Muscle of arm (tissue), 14 donors: Measurements from ENCODE around the gene BAZ2B. TPM values are rescaled to one million over a fixed set of nuclear protein-coding genes. Genes with fewer than 3 reads are reported as not detected.
A peak's percentile ranks its signal among the peaks of the same experiment; 100 is the strongest.
"Not testable (repeated sequence)": the region's sequence is repeated elsewhere in the genome, so short reads cannot be mapped to it uniquely, and the experiment has no call there.

Experiments
- DNase-seq: peaks from one replicate; pipeline ENCODE4 v3.0.0-alpha.2; 2013
- long read RNA-seq, 11 donors: transcript quantifications; one replicate each; lab custom pipeline, GENCODE V29; 2026
- polyA plus RNA-seq, 12 donors: library from polyadenylated mRNA; unstranded; fragments of 120-200 nt; gene quantifications; one replicate each; pipeline ENCODE4 v1.2.1, GENCODE V29; 2013; ENCODE audit not compliant: insufficient read length in 12 of 12

Gene BAZ2B, protein sequence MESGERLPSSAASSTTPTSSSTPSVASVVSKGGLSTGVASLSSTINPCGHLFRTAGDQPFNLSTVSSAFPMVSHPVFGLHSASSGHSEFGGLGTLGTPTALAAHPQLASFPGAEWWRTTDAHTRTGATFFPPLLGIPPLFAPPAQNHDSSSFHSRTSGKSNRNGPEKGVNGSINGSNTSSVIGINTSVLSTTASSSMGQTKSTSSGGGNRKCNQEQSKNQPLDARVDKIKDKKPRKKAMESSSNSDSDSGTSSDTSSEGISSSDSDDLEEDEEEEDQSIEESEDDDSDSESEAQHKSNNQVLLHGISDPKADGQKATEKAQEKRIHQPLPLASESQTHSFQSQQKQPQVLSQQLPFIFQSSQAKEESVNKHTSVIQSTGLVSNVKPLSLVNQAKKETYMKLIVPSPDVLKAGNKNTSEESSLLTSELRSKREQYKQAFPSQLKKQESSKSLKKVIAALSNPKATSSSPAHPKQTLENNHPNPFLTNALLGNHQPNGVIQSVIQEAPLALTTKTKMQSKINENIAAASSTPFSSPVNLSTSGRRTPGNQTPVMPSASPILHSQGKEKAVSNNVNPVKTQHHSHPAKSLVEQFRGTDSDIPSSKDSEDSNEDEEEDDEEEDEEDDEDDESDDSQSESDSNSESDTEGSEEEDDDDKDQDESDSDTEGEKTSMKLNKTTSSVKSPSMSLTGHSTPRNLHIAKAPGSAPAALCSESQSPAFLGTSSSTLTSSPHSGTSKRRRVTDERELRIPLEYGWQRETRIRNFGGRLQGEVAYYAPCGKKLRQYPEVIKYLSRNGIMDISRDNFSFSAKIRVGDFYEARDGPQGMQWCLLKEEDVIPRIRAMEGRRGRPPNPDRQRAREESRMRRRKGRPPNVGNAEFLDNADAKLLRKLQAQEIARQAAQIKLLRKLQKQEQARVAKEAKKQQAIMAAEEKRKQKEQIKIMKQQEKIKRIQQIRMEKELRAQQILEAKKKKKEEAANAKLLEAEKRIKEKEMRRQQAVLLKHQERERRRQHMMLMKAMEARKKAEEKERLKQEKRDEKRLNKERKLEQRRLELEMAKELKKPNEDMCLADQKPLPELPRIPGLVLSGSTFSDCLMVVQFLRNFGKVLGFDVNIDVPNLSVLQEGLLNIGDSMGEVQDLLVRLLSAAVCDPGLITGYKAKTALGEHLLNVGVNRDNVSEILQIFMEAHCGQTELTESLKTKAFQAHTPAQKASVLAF (N-terminal part only)
- polyA plus RNA-seq = 10 to 100 TPM in 11 of 12 donors, not detected in 1; 27.6 to 65.0 (median 36.6) TPM
- long read RNA-seq, donor 1, partial matches to known transcripts = 0 of 2 reads
- long read RNA-seq, donor 1, other reads (novel, unspliced or antisense) = 0 of 2 reads
- long read RNA-seq, donor 2 = 0 reads
- long read RNA-seq, donor 3 = 0 reads
- long read RNA-seq, donor 4 = 0 reads
- long read RNA-seq, donor 5, partial matches to known transcripts = 0 of 1 reads
- long read RNA-seq, donor 5, other reads (novel, unspliced or antisense) = 0 of 1 reads
- long read RNA-seq, donor 6 = 0 reads
- long read RNA-seq, donor 7 = 0 reads
- long read RNA-seq, donor 8 = 0 reads
- long read RNA-seq, donor 9 = 0 reads
- long read RNA-seq, donor 10 = 0 reads
- long read RNA-seq, donor 11 = 0 reads

- peak; percentile 77 for DNase-seq
Observed at GRCh38 chr2:159616286-159616701, at the start of gene BAZ2B. Gene BAZ2B (minus strand): TSS chr2:159616548. CDS start chr2:159478719, 137,829 bp downstream.

- DNase-seq = no peak
Observed at GRCh38 chr2:159661286-159661685, 44.9 kb upstream of the BAZ2B start.

GRCh38 chr2:159658881-159659873 lies 42.8 kb upstream of the BAZ2B start:
- peak; percentile 57 for DNase-seq

GRCh38 chr2:159653962-159654361 lies 37.6 kb upstream of the BAZ2B start:
- no peak for DNase-seq

- DNase-seq = no peak
Observed at GRCh38 chr2:159651884-159652283, 35.5 kb upstream of the BAZ2B start.

DNA sequence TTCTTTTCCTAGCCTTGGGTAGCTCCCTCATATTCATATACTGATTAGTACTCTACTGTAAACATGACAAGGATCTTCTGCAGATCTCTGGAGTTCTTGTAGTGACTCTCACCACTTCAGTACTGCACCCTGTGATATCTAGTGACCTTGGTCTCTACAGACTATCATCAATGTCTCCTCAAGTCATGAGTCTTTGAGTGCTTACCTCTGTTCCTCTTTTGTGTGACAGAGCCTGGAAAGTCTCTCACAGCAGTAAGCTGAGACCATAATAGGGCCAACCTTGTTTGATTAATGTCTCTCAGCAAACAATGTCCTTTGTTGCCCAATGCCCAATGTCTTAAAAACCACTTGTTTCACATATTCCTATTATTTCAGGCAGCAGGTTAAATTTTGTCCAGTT lies 34.2 kb upstream of the BAZ2B start:
- DNase-seq = no peak

GRCh38 chr2:159648643-159649042 lies 32.3 kb upstream of the BAZ2B start:
- DNase-seq = no peak

DNA sequence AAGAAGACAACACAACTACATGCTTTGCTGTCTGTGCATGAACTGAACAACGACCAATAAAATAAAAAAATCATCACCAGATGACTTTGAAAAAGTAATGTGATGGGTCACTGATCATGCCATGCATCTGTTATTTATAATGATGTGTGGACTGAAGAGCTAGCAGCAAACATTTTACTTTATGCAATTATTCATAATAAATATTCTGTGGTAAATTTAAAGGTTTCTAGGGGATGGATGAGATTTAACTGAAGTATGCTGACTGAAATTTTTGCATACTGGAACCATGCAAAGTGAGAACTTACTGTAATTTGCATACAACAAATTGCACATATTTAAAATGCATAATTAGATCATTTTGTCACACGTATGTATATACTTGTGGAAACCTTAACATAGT lies 31.3 kb upstream of the BAZ2B start:
- no peak for DNase-seq

DNA sequence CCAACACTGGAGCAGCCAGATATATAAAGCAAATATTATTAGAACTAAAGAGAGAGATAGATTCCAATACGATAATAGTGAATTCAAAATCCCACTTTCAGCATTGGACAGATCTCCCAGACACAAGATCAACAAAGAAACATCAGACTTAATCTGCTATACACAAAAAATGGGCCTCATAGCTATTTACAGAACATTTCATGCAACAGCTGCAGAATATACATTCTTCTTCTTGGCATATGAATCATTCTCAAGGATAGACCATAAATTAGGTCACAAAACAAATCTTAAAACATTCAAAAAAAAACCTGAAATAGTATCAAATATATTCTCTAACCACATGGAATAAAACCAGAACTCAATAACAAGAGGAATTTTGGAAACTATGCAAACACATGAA lies 23.8 kb upstream of the BAZ2B start:
- DNase-seq = no peak

DNA sequence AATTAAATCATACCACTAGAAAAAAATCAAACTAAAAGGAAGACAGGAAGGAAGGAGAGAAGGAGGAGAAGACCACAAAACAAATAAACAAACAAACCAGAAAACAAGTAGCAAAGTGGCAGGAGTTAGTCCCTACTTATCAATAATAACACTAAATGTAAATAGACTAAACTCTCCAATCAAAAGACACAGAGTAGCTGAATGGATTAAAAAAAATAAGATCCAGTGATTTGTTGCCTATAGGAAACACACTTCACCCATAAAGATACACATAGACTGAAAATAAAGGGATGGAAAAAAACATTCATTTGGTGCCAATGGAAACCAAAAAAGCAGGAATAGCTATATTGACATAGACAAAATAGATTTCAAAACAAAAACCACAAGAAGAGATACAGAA lies 23.4 kb upstream of the BAZ2B start:
- no peak for DNase-seq

GRCh38 chr2:159639071-159639470 lies 22.7 kb upstream of the BAZ2B start:
- DNase-seq = no peak

- no peak for DNase-seq
Observed at GRCh38 chr2:159637988-159638501, 21.7 kb upstream of the BAZ2B start.

- DNase-seq = no peak
Observed at GRCh38 chr2:159637240-159637639, 20.9 kb upstream of the BAZ2B start.

- no peak for DNase-seq
Observed at GRCh38 chr2:159635006-159635789, 18.9 kb upstream of the BAZ2B start.

DNA sequence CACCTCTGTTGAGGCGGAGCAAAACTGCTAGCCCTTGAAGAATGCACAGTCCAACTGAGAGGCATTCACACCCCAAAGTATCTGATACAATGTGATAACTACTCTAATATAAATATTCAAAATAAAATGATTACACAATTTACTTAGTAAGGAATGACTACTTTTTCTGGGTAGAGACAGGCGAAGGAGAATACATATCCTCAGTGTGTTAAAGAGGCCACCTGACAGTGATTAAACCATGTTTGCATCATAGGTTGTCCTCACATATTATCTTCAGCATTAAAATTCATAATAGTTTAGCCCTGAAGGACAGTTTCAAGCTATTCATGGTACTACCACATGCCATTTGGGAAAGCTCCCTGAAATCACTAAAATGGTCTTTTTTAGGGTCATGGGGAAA lies 16.9 kb upstream of the BAZ2B start:
- DNase-seq = no peak

DNA sequence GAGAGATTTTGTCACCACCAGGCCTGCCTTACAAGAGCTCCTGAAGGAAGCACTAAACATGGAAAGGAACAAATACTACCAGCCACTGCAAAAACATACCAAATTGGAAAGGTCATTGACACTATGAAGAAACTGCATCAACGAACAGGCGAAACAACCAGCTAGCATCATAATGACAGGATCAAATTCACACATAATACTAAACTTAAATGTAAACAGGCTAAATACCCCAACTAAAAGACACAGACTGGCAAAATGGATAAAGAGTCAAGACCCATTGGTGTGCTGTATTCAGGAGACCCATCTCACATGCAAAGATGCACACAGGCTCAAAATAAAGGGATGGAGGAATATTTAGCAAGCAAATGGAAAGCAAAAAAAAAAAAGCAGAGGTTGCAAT lies 9.3 kb upstream of the BAZ2B start:
- DNase-seq = not testable (repeated sequence)

- no peak for DNase-seq
Observed at GRCh38 chr2:159623436-159623835, 7.1 kb upstream of the BAZ2B start.

GRCh38 chr2:159622966-159623365 lies 6.6 kb upstream of the BAZ2B start:
- DNase-seq = no peak

DNA sequence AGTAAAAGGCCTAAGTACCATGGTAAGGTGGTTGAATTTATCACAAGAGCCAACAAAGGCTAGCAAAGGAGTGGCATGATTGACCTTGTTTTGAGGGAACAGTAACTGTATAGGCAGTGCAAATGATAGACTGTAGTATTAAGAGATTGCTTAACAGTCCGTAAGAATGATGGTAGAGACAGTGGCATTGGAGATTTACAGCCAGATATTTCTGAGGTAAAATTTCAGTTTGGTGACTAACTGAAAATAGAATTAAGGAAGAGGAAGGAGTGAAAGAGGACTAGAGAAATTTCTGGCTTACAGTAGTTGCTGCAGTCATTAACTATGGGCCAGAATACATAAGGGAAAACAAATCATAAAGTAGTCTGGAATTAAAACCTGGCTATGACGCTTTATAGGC lies 4.4 kb upstream of the BAZ2B start:
- DNase-seq = no peak
